ENCODE results near the gene FEZF2.

DNA sequence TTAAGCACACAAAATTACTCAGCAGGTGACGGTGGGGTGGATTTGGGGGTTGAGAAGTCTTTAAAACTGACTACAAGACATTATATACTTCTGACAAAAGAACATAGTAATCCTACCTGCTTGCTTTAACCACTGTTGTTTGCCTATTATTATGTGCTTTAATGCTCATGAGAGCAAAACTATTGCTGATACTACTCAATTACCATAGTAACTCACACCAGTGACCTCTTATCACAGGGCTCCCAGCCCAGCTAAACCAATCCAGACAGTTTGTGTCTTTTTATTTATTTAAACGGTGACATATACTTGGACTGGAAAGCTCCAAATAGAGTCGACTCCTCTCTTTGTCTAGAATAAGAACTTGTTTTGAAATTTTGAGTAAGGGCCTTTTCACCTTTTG lies 42.8 kb upstream of the FEZF2 start:
- no peak for TF ChIP-seq POLR2AphosphoS5 (IDR thresholded peaks at IDR 0.05; ENCODE audit: low read depth, low read length)
- TF ChIP-seq EP300 (IDR thresholded peaks at IDR 0.05; ENCODE audit: borderline replicate concordance in 1 of 2, low read depth in 2 of 2, low read length in 2 of 2), result no peak
- TF ChIP-seq, protein P1, sequence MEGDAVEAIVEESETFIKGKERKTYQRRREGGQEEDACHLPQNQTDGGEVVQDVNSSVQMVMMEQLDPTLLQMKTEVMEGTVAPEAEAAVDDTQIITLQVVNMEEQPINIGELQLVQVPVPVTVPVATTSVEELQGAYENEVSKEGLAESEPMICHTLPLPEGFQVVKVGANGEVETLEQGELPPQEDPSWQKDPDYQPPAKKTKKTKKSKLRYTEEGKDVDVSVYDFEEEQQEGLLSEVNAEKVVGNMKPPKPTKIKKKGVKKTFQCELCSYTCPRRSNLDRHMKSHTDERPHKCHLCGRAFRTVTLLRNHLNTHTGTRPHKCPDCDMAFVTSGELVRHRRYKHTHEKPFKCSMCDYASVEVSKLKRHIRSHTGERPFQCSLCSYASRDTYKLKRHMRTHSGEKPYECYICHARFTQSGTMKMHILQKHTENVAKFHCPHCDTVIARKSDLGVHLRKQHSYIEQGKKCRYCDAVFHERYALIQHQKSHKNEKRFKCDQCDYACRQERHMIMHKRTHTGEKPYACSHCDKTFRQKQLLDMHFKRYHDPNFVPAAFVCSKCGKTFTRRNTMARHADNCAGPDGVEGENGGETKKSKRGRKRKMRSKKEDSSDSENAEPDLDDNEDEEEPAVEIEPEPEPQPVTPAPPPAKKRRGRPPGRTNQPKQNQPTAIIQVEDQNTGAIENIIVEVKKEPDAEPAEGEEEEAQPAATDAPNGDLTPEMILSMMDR (IDR thresholded peaks at IDR 0.05; ENCODE audit: control extremely low read depth in 1 of 3, insufficient read depth in 1 of 3, low read depth in 1 of 3, low read length in 3 of 3), result no peak
- no peak for TF ChIP-seq SRF (IDR thresholded peaks at IDR 0.05; ENCODE audit: low read depth, low read length)
- no peak for TF ChIP-seq POLR2A (IDR thresholded peaks at IDR 0.05; ENCODE audit: control extremely low read depth in 1 of 2, low read depth in 2 of 2, low read length in 2 of 2)
- no peak for TF ChIP-seq RFX5 (IDR thresholded peaks at IDR 0.05; ENCODE audit: borderline replicate concordance, low read depth, low read length)
- no peak for TF ChIP-seq HDAC6 (IDR thresholded peaks at IDR 0.05; ENCODE audit: low read depth, low read length)
- no peak for TF ChIP-seq MAX (IDR thresholded peaks at IDR 0.05)
- TF ChIP-seq MAFK (IDR thresholded peaks at IDR 0.05; ENCODE audit: low read depth, low read length), result no peak
- TF ChIP-seq JUND (IDR thresholded peaks at IDR 0.05; ENCODE audit: low read length), result no peak
- no peak for TF ChIP-seq EZH2 (IDR thresholded peaks at IDR 0.05; ENCODE audit: low read depth, low read length, severe bottlenecking)
- no peak for TF ChIP-seq GTF2F1 (IDR thresholded peaks at IDR 0.05; ENCODE audit: borderline replicate concordance, low read depth, low read length)
